ENCODE measurements around the gene CNDP1.

GRCh38 chr18:74512321-74513053 is 21.8 kb upstream of the CNDP1 start:
- no peak for TF ChIP-seq CTCF (IDR thresholded peaks at IDR 0.05)
- no peak for TF ChIP-seq POLR2A (IDR thresholded peaks at IDR 0.05)
- TF ChIP-seq POLR2AphosphoS5 (IDR thresholded peaks at IDR 0.05), result no peak
